HCT116 (cell line): Measurements from ENCODE around the gene ROBO1. TPM values are rescaled to one million over a fixed set of nuclear protein-coding genes. Genes with fewer than 3 reads are reported as not detected.

Source experiments
- ATAC-seq: fragments of 200-7000 bp; cut with Tn5 transposase; 2 replicates; pipeline ENCODE4 v1.9.1; 2020; ENCODE audit warnings: mild to moderate bottlenecking, moderate library complexity
- BruUV-seq: library from RNA; stranded (reverse); fragments of 400-500 nt; replicated peaks from 2 replicates; lab custom pipeline; 2021; lab: Mats Ljungman, UMichigan
- CTCF ChIA-PET: fragments of 300-600 bp; sonication (Branson Sonifier 250); formaldehyde crosslinking; loops from one replicate; lab custom pipeline; 2021; ENCODE audit warnings: antibody characterized with exemption; lab: Charles Lee
- POLR2A ChIA-PET: fragments of 300-600, 350-600 bp; sonication (Branson Sonifier 250); formaldehyde crosslinking; loops from one replicate; lab custom pipeline; 2021; ENCODE audit warnings: antibody characterized with exemption; lab: Charles Lee
- RAD21 ChIA-PET, 2 experiments: fragments of 300-600 bp; sonication (Branson Sonifier 250); formaldehyde crosslinking; loops; one replicate each; lab custom pipeline; 2023; ENCODE audit warnings: low total read pairs in 2 of 2; ENCODE audit not compliant: uncharacterized antibody in 2 of 2, unreplicated experiment in 2 of 2, low non-redundant PET in 1 of 2; lab: Charles Lee
- DNase-seq: peaks from one replicate; pipeline ENCODE4 v3.0.0-alpha.2; 2010; ENCODE audit warnings: low read depth, low spot score
- H2AFZ ChIP-seq: fragments of 200-600 bp; shearing (Covaris generic), sonication (generic); 2 replicates; pipeline ENCODE4 v1.6.1; 2017; ENCODE audit warnings: low read depth, mixed run types, mixed read lengths, antibody characterized with exemption, low read length; ENCODE audit not compliant: poor library complexity, severe bottlenecking
- H3K27ac ChIP-seq: 2 replicates; pipeline ENCODE4 v1.5.1; 2012; ENCODE audit warnings: low read depth, low read length
- H3K27me3 ChIP-seq: fragments of 200-600 bp; sonication (generic); 2 replicates; pipeline ENCODE4 v1.6.1; 2016; ENCODE audit warnings: mixed run types, low read length, mixed read lengths; ENCODE audit not compliant: insufficient read depth
- H3K36me3 ChIP-seq, 2 experiments: fragments of 200-500 bp in 1 of 2; fragments of 200-600 bp in 1 of 2; sonication (Bioruptor generic) in 1 of 2; sonication (generic) in 1 of 2; 2 replicates each; pipeline versions ENCODE4 v1.5.1 to v1.6.1; 2014 to 2016; ENCODE audit warnings: low read length in 2 of 2, inconsistent platforms in 1 of 2, mixed read lengths in 1 of 2, mixed run types in 1 of 2; ENCODE audit not compliant: insufficient read depth in 2 of 2, control insufficient read depth in 1 of 2
- H3K4me1 ChIP-seq, 2 experiments: fragments of 200-600 bp in 1 of 2; sonication (generic) in 1 of 2; 2 replicates each; pipeline versions ENCODE4 v1.5.1 to v1.6.1; 2012 to 2017; ENCODE audit warnings: low read length in 2 of 2, inconsistent platforms in 1 of 2, mild to moderate bottlenecking in 1 of 2, mixed read lengths in 1 of 2, mixed run types in 1 of 2, moderate library complexity in 1 of 2; ENCODE audit not compliant: insufficient read depth in 2 of 2, control insufficient read depth in 1 of 2
- H3K4me2 ChIP-seq: fragments of 200-600 bp; sonication (generic); 2 replicates; pipeline ENCODE4 v1.6.1; 2017; ENCODE audit warnings: mixed run types, low read length, mixed read lengths
- H3K4me3 ChIP-seq, 2 experiments: fragments of 200-600 bp in 1 of 2; sonication (generic) in 1 of 2; replicated peaks in 1 of 2; 2 replicates each; pipeline ENCODE4 v1.5.1; 2011 to 2016; ENCODE audit warnings: low read length in 2 of 2, control low read depth in 1 of 2, low read depth in 1 of 2, mild to moderate bottlenecking in 1 of 2, mixed read lengths in 1 of 2, mixed run types in 1 of 2
- H3K79me2 ChIP-seq: fragments of 200-600 bp; sonication (generic); 2 replicates; pipeline ENCODE4 v1.6.1; 2017; ENCODE audit warnings: mild to moderate bottlenecking, mixed run types, low read length, moderate library complexity, mixed read lengths; ENCODE audit not compliant: insufficient read depth
- H3K9ac ChIP-seq: fragments of 200-600 bp; sonication (generic); 2 replicates; pipeline ENCODE4 v1.6.1; 2016; ENCODE audit warnings: low read length, mixed read lengths
- H3K9me2 ChIP-seq: fragments of 200-600 bp; sonication (generic), shearing (Covaris generic); 2 replicates; pipeline ENCODE4 v1.6.1; 2017; ENCODE audit warnings: mixed run types, mild to moderate bottlenecking, moderate library complexity; ENCODE audit not compliant: insufficient read depth
- H3K9me3 ChIP-seq, 2 experiments: fragments of 200-500 bp in 1 of 2; fragments of 200-600 bp in 1 of 2; sonication (Bioruptor generic) in 1 of 2; sonication (generic) in 1 of 2; 2 replicates each; pipeline ENCODE4 v1.6.1; 2014 to 2017; ENCODE audit warnings: low read length in 2 of 2, mixed read lengths in 2 of 2, inconsistent platforms in 1 of 2, low read depth in 1 of 2, mild to moderate bottlenecking in 1 of 2, mixed run types in 1 of 2, moderate library complexity in 1 of 2; ENCODE audit not compliant: control insufficient read depth in 1 of 2, insufficient read depth in 1 of 2
- H4K20me1 ChIP-seq: fragments of 200-600 bp; sonication (generic), shearing (Covaris generic); 2 replicates; pipeline ENCODE4 v1.6.1; 2017; ENCODE audit warnings: mixed run types, mild to moderate bottlenecking, moderate library complexity; ENCODE audit not compliant: insufficient read depth
- ELF1 ChIP-seq: IDR thresholded peaks from 2 replicates; pipeline ENCODE4 v1.6.1; 2012; ENCODE audit warnings: low read depth, borderline replicate concordance
- EZH2phosphoT487 ChIP-seq: fragments of 200-600 bp; IDR thresholded peaks from 2 replicates; pipeline ENCODE4 v1.6.1; 2018; ENCODE audit warnings: antibody characterized with exemption, borderline replicate concordance
- RAD21 ChIP-seq: IDR thresholded peaks from 2 replicates; pipeline ENCODE4 v1.6.1; 2012; ENCODE audit warnings: low read depth, mild to moderate bottlenecking
- SIN3A ChIP-seq: IDR thresholded peaks from 2 replicates; pipeline ENCODE4 v1.6.1; 2012; ENCODE audit warnings: low read depth
- SRF ChIP-seq: IDR thresholded peaks from 2 replicates; pipeline ENCODE4 v1.6.1; 2012; ENCODE audit warnings: low read depth
- TCF7L2 ChIP-seq: IDR thresholded peaks from 2 replicates; pipeline ENCODE4 v1.7.0; 2011; ENCODE audit warnings: borderline replicate concordance, inconsistent platforms; ENCODE audit not compliant: insufficient read depth, insufficient read length; ENCODE audit errors: extremely low read depth
- YY1 ChIP-seq: IDR thresholded peaks from 2 replicates; pipeline ENCODE4 v1.6.1; 2011; ENCODE audit warnings: low read length, low read depth, moderate library complexity, mild to moderate bottlenecking; ENCODE audit not compliant: insufficient replicate concordance; ENCODE audit errors: extremely low read depth
- ZFX ChIP-seq: fragments of 450-650 bp; IDR thresholded peaks from 2 replicates; pipeline ENCODE4 v1.6.1; 2017
- ZNF274 ChIP-seq: fragments of 200-500 bp; sonication (Bioruptor generic); IDR thresholded peaks from 2 replicates; pipeline ENCODE4 v1.6.1; 2014; ENCODE audit warnings: mild to moderate bottlenecking, low read depth, low read length, inconsistent platforms
- intact Hi-C: fragments of 100-400 bp; cut with micrococcal nuclease; formaldehyde crosslinking; loops from 2 replicates; pipeline ENCODE4 v1.10.0; 2022
- total RNA-seq: library from RNA; stranded (reverse); gene quantifications from one replicate; pipeline ENCODE4 v1.2.1, GENCODE V29; 2021; ENCODE audit not compliant: unreplicated experiment
- TF ChIP-seq, protein P1 (sequence below): IDR thresholded peaks from 2 replicates; pipeline ENCODE4 v1.6.1; 2011; ENCODE audit warnings: mild to moderate bottlenecking, low read length, moderate library complexity; ENCODE audit not compliant: insufficient replicate concordance; ENCODE audit errors: extremely low read depth
- TF ChIP-seq, protein P2 (sequence below): IDR thresholded peaks from 2 replicates; pipeline ENCODE4 v1.6.1; 2012
- TF ChIP-seq, protein P3 (sequence below): IDR thresholded peaks from 2 replicates; pipeline ENCODE4 v1.6.1; 2012
- TF ChIP-seq, protein P4 (sequence below): IDR thresholded peaks from 2 replicates; pipeline ENCODE4 v1.6.1; 2012; ENCODE audit warnings: low read depth

Gene ROBO1
- total RNA-seq, 1 experiment from 2014 or later, result 0.27 TPM

- H3K4me2 ChIP-seq, result no peak overlapping the region
- H3K4me3 ChIP-seq, result no peak overlapping the region
- intact Hi-C loops, result no loop called here
- ChIA-PET POLR2A (no interaction called here), CTCF (no interaction called here), RAD21 (no interaction called here)
- no TSS peak for BruUV-seq
- H3K27me3 ChIP-seq, result no peaks in the 10 kb centered on the region
- no peak overlapping the region for H3K9ac ChIP-seq
- peaks cover 7 to 14% of the 10 kb centered on the region in 2 experiments; a peak in 2 of 4 replicates for H3K9me3 ChIP-seq
- H3K9me2 ChIP-seq, result no peaks in the 10 kb centered on the region
- DNase-seq (no peak), ATAC-seq (no peak)
- H3K79me2 ChIP-seq, result no peaks in the 10 kb centered on the region
- no peak for TF ChIP-seq EZH2phosphoT487
- no peak overlapping the region for H2AFZ ChIP-seq
- H4K20me1 ChIP-seq, result no peaks in the 10 kb centered on the region
- H3K36me3 ChIP-seq, result no peaks in the 10 kb centered on the region
- H3K4me1 ChIP-seq, result no peaks in the 10 kb centered on the region
- H3K27ac ChIP-seq, result no peak overlapping the region
Observed at GRCh38 chr3:79172241-79172640, 595.6 kb downstream of the ROBO1 start.

GRCh38 chr3:79170021-79170420 is 597.8 kb downstream of the ROBO1 start:
- ChIA-PET RAD21 (no interaction called here), POLR2A (no interaction called here), CTCF (no interaction called here)
- H4K20me1 ChIP-seq, result no peaks in the 10 kb centered on the region
- peaks cover 10 to 16% of the 10 kb centered on the region in 2 experiments; a peak in 2 of 4 replicates for H3K9me3 ChIP-seq
- H2AFZ ChIP-seq, result no peak overlapping the region
- no TSS peak for BruUV-seq
- no peak overlapping the region for H3K4me2 ChIP-seq
- H3K79me2 ChIP-seq, result no peaks in the 10 kb centered on the region
- no peak overlapping the region for H3K4me3 ChIP-seq
- intact Hi-C loops, result no loop called here
- no peak overlapping the region for H3K9ac ChIP-seq
- H3K9me2 ChIP-seq, result no peaks in the 10 kb centered on the region
- DNase-seq (no peak), ATAC-seq (no peak)
- no peaks in the 10 kb centered on the region for H3K36me3 ChIP-seq
- no peaks in the 10 kb centered on the region for H3K27me3 ChIP-seq
- H3K27ac ChIP-seq, result no peak overlapping the region
- H3K4me1 ChIP-seq, result no peaks in the 10 kb centered on the region
- no peak for TF ChIP-seq SIN3A
- no peak for TF ChIP-seq ZFX
- TF ChIP-seq, protein P1, sequence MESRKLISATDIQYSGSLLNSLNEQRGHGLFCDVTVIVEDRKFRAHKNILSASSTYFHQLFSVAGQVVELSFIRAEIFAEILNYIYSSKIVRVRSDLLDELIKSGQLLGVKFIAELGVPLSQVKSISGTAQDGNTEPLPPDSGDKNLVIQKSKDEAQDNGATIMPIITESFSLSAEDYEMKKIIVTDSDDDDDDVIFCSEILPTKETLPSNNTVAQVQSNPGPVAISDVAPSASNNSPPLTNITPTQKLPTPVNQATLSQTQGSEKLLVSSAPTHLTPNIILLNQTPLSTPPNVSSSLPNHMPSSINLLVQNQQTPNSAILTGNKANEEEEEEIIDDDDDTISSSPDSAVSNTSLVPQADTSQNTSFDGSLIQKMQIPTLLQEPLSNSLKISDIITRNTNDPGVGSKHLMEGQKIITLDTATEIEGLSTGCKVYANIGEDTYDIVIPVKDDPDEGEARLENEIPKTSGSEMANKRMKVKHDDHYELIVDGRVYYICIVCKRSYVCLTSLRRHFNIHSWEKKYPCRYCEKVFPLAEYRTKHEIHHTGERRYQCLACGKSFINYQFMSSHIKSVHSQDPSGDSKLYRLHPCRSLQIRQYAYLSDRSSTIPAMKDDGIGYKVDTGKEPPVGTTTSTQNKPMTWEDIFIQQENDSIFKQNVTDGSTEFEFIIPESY, result no peak
- TF ChIP-seq ZNF274, result no peak
- no peak for TF ChIP-seq RAD21
- TF ChIP-seq, protein P2, sequence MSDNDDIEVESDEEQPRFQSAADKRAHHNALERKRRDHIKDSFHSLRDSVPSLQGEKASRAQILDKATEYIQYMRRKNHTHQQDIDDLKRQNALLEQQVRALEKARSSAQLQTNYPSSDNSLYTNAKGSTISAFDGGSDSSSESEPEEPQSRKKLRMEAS, result no peak
- TF ChIP-seq ELF1, result no peak
- TF ChIP-seq, protein P3, sequence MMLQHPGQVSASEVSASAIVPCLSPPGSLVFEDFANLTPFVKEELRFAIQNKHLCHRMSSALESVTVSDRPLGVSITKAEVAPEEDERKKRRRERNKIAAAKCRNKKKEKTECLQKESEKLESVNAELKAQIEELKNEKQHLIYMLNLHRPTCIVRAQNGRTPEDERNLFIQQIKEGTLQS, result no peak
- no peak for TF ChIP-seq SRF
- TF ChIP-seq, protein P4, sequence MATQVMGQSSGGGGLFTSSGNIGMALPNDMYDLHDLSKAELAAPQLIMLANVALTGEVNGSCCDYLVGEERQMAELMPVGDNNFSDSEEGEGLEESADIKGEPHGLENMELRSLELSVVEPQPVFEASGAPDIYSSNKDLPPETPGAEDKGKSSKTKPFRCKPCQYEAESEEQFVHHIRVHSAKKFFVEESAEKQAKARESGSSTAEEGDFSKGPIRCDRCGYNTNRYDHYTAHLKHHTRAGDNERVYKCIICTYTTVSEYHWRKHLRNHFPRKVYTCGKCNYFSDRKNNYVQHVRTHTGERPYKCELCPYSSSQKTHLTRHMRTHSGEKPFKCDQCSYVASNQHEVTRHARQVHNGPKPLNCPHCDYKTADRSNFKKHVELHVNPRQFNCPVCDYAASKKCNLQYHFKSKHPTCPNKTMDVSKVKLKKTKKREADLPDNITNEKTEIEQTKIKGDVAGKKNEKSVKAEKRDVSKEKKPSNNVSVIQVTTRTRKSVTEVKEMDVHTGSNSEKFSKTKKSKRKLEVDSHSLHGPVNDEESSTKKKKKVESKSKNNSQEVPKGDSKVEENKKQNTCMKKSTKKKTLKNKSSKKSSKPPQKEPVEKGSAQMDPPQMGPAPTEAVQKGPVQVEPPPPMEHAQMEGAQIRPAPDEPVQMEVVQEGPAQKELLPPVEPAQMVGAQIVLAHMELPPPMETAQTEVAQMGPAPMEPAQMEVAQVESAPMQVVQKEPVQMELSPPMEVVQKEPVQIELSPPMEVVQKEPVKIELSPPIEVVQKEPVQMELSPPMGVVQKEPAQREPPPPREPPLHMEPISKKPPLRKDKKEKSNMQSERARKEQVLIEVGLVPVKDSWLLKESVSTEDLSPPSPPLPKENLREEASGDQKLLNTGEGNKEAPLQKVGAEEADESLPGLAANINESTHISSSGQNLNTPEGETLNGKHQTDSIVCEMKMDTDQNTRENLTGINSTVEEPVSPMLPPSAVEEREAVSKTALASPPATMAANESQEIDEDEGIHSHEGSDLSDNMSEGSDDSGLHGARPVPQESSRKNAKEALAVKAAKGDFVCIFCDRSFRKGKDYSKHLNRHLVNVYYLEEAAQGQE, result no peak
- no peak for TF ChIP-seq YY1
- no peak for TF ChIP-seq TCF7L2
